ENCODE measurements around the gene NDUFAF7. TPM values are rescaled to one million over a fixed set of nuclear protein-coding genes. Genes with fewer than 3 reads are reported as not detected.

The NDUFAF7 gene
- total and polyA plus RNA-seq, 2 experiments from 2014 or later, result 25.0 to 28.0 TPM

- no peak overlapping the region for H3K4me3 ChIP-seq
- no peak overlapping the region for H3K27ac ChIP-seq
- TF ChIP-seq CTCF (IDR thresholded peaks at IDR 0.05; ENCODE audit: low read depth, low read length), result no peak
- no peaks in the 10 kb centered on the region for H3K4me1 ChIP-seq (ENCODE audit: low read depth)
- no peaks in the 10 kb centered on the region for H3K9me3 ChIP-seq (ENCODE audit: low read depth)
- peaks cover 67% of the 10 kb centered on the region for H3K36me3 ChIP-seq
- peak in 1 of 2 donors; percentile 25 for DNase-seq (ENCODE audit: low read depth in 1 of 2, low spot score in 1 of 2)
- H3K27me3 ChIP-seq, result no peaks in the 10 kb centered on the region
Observed at GRCh38 chr2:37244017-37244416, 12.6 kb downstream of the NDUFAF7 start.

GRCh38 chr2:37244755-37245154 is 13.3 kb downstream of the NDUFAF7 start:
- H3K9me3 ChIP-seq (ENCODE audit: low read depth), result no peaks in the 10 kb centered on the region
- DNase-seq (ENCODE audit: low read depth in 1 of 2, low spot score in 1 of 2), result no peak
- H3K27me3 ChIP-seq, result no peaks in the 10 kb centered on the region
- peaks cover 67% of the 10 kb centered on the region for H3K36me3 ChIP-seq
- no peak for TF ChIP-seq CTCF (IDR thresholded peaks at IDR 0.05; ENCODE audit: low read depth, low read length)
- H3K27ac ChIP-seq, result no peak overlapping the region
- no peak overlapping the region for H3K4me3 ChIP-seq
- H3K4me1 ChIP-seq (ENCODE audit: low read depth), result no peaks in the 10 kb centered on the region

- H3K9me3 ChIP-seq (ENCODE audit: low read depth), result no peaks in the 10 kb centered on the region
- H3K27ac ChIP-seq, result no peak overlapping the region
- peaks cover 66% of the 10 kb centered on the region for H3K36me3 ChIP-seq
- H3K4me1 ChIP-seq (ENCODE audit: low read depth), result peaks cover 3% of the 10 kb centered on the region
- TF ChIP-seq CTCF (IDR thresholded peaks at IDR 0.05; ENCODE audit: low read depth, low read length), result no peak
- DNase-seq (ENCODE audit: low read depth in 1 of 2, low spot score in 1 of 2), result no peak
- no peaks in the 10 kb centered on the region for H3K27me3 ChIP-seq
- H3K4me3 ChIP-seq, result no peak overlapping the region
Observed at GRCh38 chr2:37246205-37246604, 14.7 kb downstream of the NDUFAF7 start.

GRCh38 chr2:37250869-37251740 is 19.6 kb downstream of the NDUFAF7 start:
- Histone ChIP-seq H3K4me3 (no peak overlapping the region), H3K36me3 (peaks cover 62% of the 10 kb centered on the region), H3K4me1 (ENCODE audit: low read depth) (peaks cover 11% of the 10 kb centered on the region), H3K27me3 (no peaks in the 10 kb centered on the region), H3K9me3 (ENCODE audit: low read depth) (no peaks in the 10 kb centered on the region), H3K27ac (peak overlapping the region; percentile 74)
- no peak for TF ChIP-seq CTCF (IDR thresholded peaks at IDR 0.05; ENCODE audit: low read depth, low read length)
- no peak for DNase-seq (ENCODE audit: low read depth in 1 of 2, low spot score in 1 of 2)

GRCh38 chr2:37262522-37262921 is 31.1 kb downstream of the NDUFAF7 start:
- H3K4me3 ChIP-seq, result no peak overlapping the region
- peaks cover 50% of the 10 kb centered on the region for H3K36me3 ChIP-seq
- no peak for DNase-seq (ENCODE audit: low read depth in 1 of 2, low spot score in 1 of 2)
- H3K27me3 ChIP-seq, result no peaks in the 10 kb centered on the region
- TF ChIP-seq CTCF (IDR thresholded peaks at IDR 0.05; ENCODE audit: low read depth, low read length), result no peak
- no peak overlapping the region for H3K27ac ChIP-seq
- H3K4me1 ChIP-seq (ENCODE audit: low read depth), result peaks cover 10% of the 10 kb centered on the region
- H3K9me3 ChIP-seq (ENCODE audit: low read depth), result no peaks in the 10 kb centered on the region

All from cardiac muscle cell (in vitro differentiated cells and primary cell).